ENCODE measurements around the gene ALDH1A3. TPM values are rescaled to one million over a fixed set of nuclear protein-coding genes. Genes with fewer than 3 reads are reported as not detected.

ALDH1A3 gene
- total and polyA plus RNA-seq, 2 of the 4 experiments (the other 2 are of a cell fraction): 3.1 to 5.0 TPM

- no peak overlapping the region; the same call in 1 of the 2 replicates for H3K27ac ChIP-seq (ENCODE audit: insufficient read depth, low read length)
- H3K4me3 ChIP-seq (ENCODE audit: insufficient read depth, low read depth, low read length): peak overlapping the region; percentile 60
These were observed 29.8 kb upstream of the ALDH1A3 start for GRCh38 chr15:100849855-100850218.

More at GRCh38 chr15:100849855-100850218, 29.8 kb upstream of the ALDH1A3 start:
- no peaks in the 10 kb centered on the region; a peak in 1 of 4 replicates for H3K79me1 ChIP-seq (ENCODE audit: low read depth in 1 of 2, low read length in 2 of 2)
- H3K56ac ChIP-seq (ENCODE audit: extremely low read depth, insufficient read depth, low read length): no peak overlapping the region
- H2BK20ac ChIP-seq (ENCODE audit: low read depth, low read length): peak overlapping the region; percentile 13; the same call in 1 of the 2 replicates
- peak overlapping the region; percentile 81; the same call in 1 of the 2 replicates for H3K14ac ChIP-seq (replicated peaks; ENCODE audit: low read depth, low read length)
- peak overlapping the region; percentile 69; the same call in 1 of the 2 replicates for H2BK120ac ChIP-seq (ENCODE audit: low read depth, low read length)
- no peak overlapping the region; the same call in 1 of the 2 replicates for H3K18ac ChIP-seq (ENCODE audit: low read depth, low read length)
- peak overlapping the region; percentile 27 for H2BK5ac ChIP-seq (ENCODE audit: low read depth, low read length, poor library complexity, severe bottlenecking)
- CTCF ChIA-PET: no interaction called here
- H3K27me3 ChIP-seq (ENCODE audit: control insufficient read depth, insufficient read depth, low read length): no peaks in the 10 kb centered on the region
- H3K9me1 ChIP-seq (ENCODE audit: insufficient read depth, low read length): peaks cover under 1% of the 10 kb centered on the region
- intact Hi-C loops (cut with micrococcal nuclease) (no loop called here), dilution Hi-C loops (cut with HindIII; ENCODE audit: low sequenced_read_pairs, unreplicated experiment) (no loop called here), in situ Hi-C loops (cut with MboI; ENCODE audit: low sequenced_read_pairs) (no loop called here)
- no peak overlapping the region for H2BK15ac ChIP-seq (ENCODE audit: low read depth, low read length)
- no peaks in the 10 kb centered on the region for H4K20me1 ChIP-seq (ENCODE audit: insufficient read depth, low read length)
- H3K36me3 ChIP-seq (ENCODE audit: control insufficient read depth, insufficient read depth, low read length): no peaks in the 10 kb centered on the region
- no TSS peak for BruUV-seq (replicated peaks)
- POLR2A ChIA-PET (ENCODE audit: unreplicated experiment): no interaction called here
- peak overlapping the region; percentile 36; the same call in 1 of the 2 replicates for H4K5ac ChIP-seq (ENCODE audit: low read depth, low read length)
- no peaks in the 10 kb centered on the region for H3K9me3 ChIP-seq (ENCODE audit: control insufficient read depth, insufficient read depth, low read length)
- WGBS, 2 experiments (ENCODE audit: extremely low coverage in 2 of 2, insufficient read length in 1 of 2): 15% methylated on average over 4 of the region's 22 CpGs; no CpG with 5 or more reads in 1 of the 2 experiments
- H2AK9ac ChIP-seq (replicated peaks; ENCODE audit: low read depth, low read length, poor library complexity): peak overlapping the region; percentile 57
- DNase-seq (no peak), ATAC-seq (ENCODE audit: low read depth) (peak; percentile 21; the same call in 1 of the 2 replicates)
- peak overlapping the region; percentile 93 for H3K4me2 ChIP-seq (ENCODE audit: low read depth, low read length)
- H3K4ac ChIP-seq (ENCODE audit: low read depth, low read length): 0 out of 2 replicates have a peak overlapping the region, but pooled peaks have one; percentile 67
- peak overlapping the region; percentile 4; the same call in 1 of the 2 replicates for H3K9ac ChIP-seq (ENCODE audit: low read depth, low read length)
- H2AK5ac ChIP-seq (ENCODE audit: low read depth, low read length): peak overlapping the region; percentile 35; the same call in 1 of the 2 replicates
- H4K8ac ChIP-seq (ENCODE audit: low read depth in 2 of 2, low read length in 2 of 2): peak overlapping the region in 1 of 2 experiments; percentile 87; a peak in 3 of 4 replicates
- peaks cover 3% of the 10 kb centered on the region; the same call in 1 of the 2 replicates for H3K4me1 ChIP-seq (ENCODE audit: control insufficient read depth, insufficient read depth, low read length)
- peak overlapping the region; percentile 96 for H2AFZ ChIP-seq (replicated peaks; ENCODE audit: low read length, poor library complexity)
- TF ChIP-seq MAFK (IDR thresholded peaks at IDR 0.05; ENCODE audit: low read depth, low read length) (no peak), NFE2L2 (IDR thresholded peaks at IDR 0.05; ENCODE audit: low read depth, low read length) (no peak), CEBPB (IDR thresholded peaks at IDR 0.05; ENCODE audit: low read depth, low read length) (no peak), CTCF (conservative IDR thresholded peaks at IDR 0.05; ENCODE audit: low read depth, low read length) (no peak), RAD21 (IDR thresholded peaks at IDR 0.05; ENCODE audit: low read length) (no peak), FOS (IDR thresholded peaks at IDR 0.05; ENCODE audit: low read depth, low read length) (no peak), RFX5 (IDR thresholded peaks at IDR 0.05; ENCODE audit: low read depth, low read length) (no peak), SMC3 (IDR thresholded peaks at IDR 0.05; ENCODE audit: low read depth, low read length) (no peak), USF2 (IDR thresholded peaks at IDR 0.05; ENCODE audit: low read depth, low read length) (no peak), POLR2A (IDR thresholded peaks at IDR 0.05; ENCODE audit: low read depth, low read length) (no peak), MXI1 (IDR thresholded peaks at IDR 0.05; ENCODE audit: borderline replicate concordance, low read depth, low read length) (no peak), ELK1 (IDR thresholded peaks at IDR 0.05; ENCODE audit: borderline replicate concordance, low read depth, low read length) (no peak), CHD1 (IDR thresholded peaks at IDR 0.05; ENCODE audit: low read depth, low read length) (no peak), RCOR1 (IDR thresholded peaks at IDR 0.05; ENCODE audit: insufficient replicate concordance, low read length) (no peak), BHLHE40 (IDR thresholded peaks at IDR 0.05; ENCODE audit: low read depth, low read length) (no peak), MAZ (IDR thresholded peaks at IDR 0.05; ENCODE audit: borderline replicate concordance, low read depth, low read length) (no peak)
- H4K91ac ChIP-seq (ENCODE audit: insufficient read depth, low read depth, low read length): no peak overlapping the region
- H3K23ac ChIP-seq (ENCODE audit: low read depth, low read length): no peak overlapping the region

All from IMR-90 (cell line).